Measurements from ENCODE around the gene NUDT22. TPM values are rescaled to one million over a fixed set of nuclear protein-coding genes. Genes with fewer than 3 reads are reported as not detected.

The NUDT22 gene
- total and polyA plus RNA-seq, 2 experiments from 2014 or later = 33.9 to 67.0 TPM

DNA sequence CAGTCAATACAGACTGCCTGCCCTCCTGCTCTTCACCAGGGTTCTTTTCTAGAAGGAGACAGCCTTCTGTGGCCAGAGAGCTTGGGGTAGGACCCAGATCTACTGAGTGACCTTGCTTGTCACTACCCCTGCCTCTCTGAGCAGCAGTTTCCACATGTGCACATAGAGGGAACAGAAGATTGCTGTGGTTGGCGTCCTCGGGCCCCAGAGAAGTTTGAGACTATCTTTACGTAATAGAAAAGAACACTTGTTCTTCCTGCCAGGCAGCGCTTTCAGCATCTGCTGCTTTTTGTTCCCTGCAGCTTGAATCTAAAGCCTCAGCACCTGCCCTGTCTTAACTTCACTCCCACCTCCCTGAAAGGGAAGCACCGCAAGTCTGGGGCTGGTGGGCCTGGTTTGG, 12.9 kb downstream of the NUDT22 start (continued):
- TF ChIP-seq CTCF (conservative IDR thresholded peaks at IDR 0.05; ENCODE audit: low read depth in 2 of 2) = no peak
- no peak for TF ChIP-seq ZNF114 (CRISPR knock-in tag; IDR thresholded peaks at IDR 0.05)

DNA sequence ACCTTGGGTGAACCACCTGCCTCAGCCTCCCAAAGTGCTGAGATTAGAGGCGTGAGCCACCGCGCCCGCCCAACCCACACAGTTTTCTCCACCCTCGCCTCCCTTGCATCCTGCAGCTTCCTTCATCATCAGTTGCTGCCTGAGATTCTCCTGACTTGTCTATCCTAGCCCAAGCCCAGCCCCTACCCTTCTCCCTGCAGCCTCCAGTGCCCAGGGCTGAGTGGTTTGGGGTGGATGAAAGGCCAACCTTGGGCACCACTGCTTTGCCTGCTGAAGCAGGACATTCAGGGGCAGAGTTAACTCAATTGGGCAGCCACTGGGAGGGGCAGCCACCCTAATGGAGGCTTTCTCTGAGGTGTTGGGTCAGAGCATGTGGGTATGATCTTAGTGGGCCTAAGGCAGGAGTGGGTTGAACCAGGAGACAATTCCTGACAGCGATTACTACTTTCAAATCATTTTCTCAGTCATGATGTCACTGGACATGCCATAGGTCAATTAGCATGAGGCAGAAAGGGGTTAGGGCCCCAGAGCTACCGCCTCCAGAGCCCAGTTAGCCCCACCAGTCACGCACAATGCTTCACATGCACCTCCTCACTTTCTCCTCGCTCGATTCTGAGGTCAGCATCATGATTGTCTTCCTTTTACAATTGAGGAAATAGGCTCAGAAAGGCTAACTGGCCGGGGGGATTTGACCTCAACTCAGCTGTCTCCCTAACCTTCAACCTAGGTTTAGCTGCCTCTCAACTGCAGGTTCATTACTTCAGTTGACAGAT, 13.8 kb downstream of the NUDT22 start:
- peaks cover 17% of the 10 kb centered on the region; the same call in 1 of the 2 replicates for H3K4me1 ChIP-seq (ENCODE audit: insufficient read depth)
- H3K4me3 ChIP-seq = peak overlapping the region; percentile 97
- H3K36me3 Mint-ChIP-seq (ENCODE audit: low read depth) = peaks cover 24% of the 10 kb centered on the region
- H4K20me1 ChIP-seq (replicated peaks; ENCODE audit: insufficient read depth) = no peaks in the 10 kb centered on the region; the same call in 1 of the 2 replicates
- H3K27me3 ChIP-seq (ENCODE audit: insufficient read depth) = no peaks in the 10 kb centered on the region
- H3K79me2 ChIP-seq (replicated peaks; ENCODE audit: insufficient read depth) = peaks cover 16% of the 10 kb centered on the region
- DNase-seq (ENCODE audit: low spot score) (no peak), ATAC-seq (no peak)
- H3K4me1 Mint-ChIP-seq = peaks cover 32% of the 10 kb centered on the region
- peak overlapping the region; percentile 93 for H3K4me3 Mint-ChIP-seq
- peak overlapping the region; percentile 92; the same call in 1 of the 2 replicates for H3K27ac ChIP-seq (ENCODE audit: low read depth)
- peaks cover 30% of the 10 kb centered on the region for H3K27me3 Mint-ChIP-seq (ENCODE audit: insufficient read depth, low read depth, poor library complexity)
- peak overlapping the region; percentile 98 for H3K27ac Mint-ChIP-seq
- H3K36me3 ChIP-seq (ENCODE audit: insufficient read depth) = no peaks in the 10 kb centered on the region
- H3K9me3 Mint-ChIP-seq = no peaks in the 10 kb centered on the region
- peak overlapping the region; percentile 96 for H3K4me2 ChIP-seq
- H3F3A ChIP-seq (replicated peaks; ENCODE audit: low read depth) = peaks cover 33% of the 10 kb centered on the region
- no peak overlapping the region for H2AFZ ChIP-seq
- no peak for TF ChIP-seq EZH2 (IDR thresholded peaks at IDR 0.05; ENCODE audit: low read depth, unreplicated experiment)
- no peak for TF ChIP-seq REST (IDR thresholded peaks at IDR 0.05; ENCODE audit: unreplicated experiment)
- no peak for TF ChIP-seq ZNF114 (CRISPR knock-in tag; IDR thresholded peaks at IDR 0.05)
- TF ChIP-seq EZH2phosphoT487 (IDR thresholded peaks at IDR 0.05; ENCODE audit: unreplicated experiment) = no peak
- TF ChIP-seq CTCF (conservative IDR thresholded peaks at IDR 0.05; ENCODE audit: low read depth in 2 of 2) = no peak
- no peak for TF ChIP-seq STAT1 (IDR thresholded peaks at IDR 0.05; ENCODE audit: unreplicated experiment)
- TF ChIP-seq NANOG (IDR thresholded peaks at IDR 0.05; ENCODE audit: borderline replicate concordance) = no peak
- TF ChIP-seq JUNB (IDR thresholded peaks at IDR 0.05; ENCODE audit: unreplicated experiment) = no peak
- H3K9me2 ChIP-seq (ENCODE audit: insufficient read depth) = no peaks in the 10 kb centered on the region

Measured in GM23338 (cell line).